HCT116 (cell line): ENCODE data around the gene ANGPTL8. TPM values are rescaled to one million over a fixed set of nuclear protein-coding genes. Genes with fewer than 3 reads are reported as not detected.

ENCODE experiments used
- ATAC-seq: fragments of 200-7000 bp; cut with Tn5 transposase; 2 replicates; pipeline ENCODE4 v1.9.1; 2020; ENCODE audit warnings: mild to moderate bottlenecking, moderate library complexity
- BruUV-seq: library from RNA; stranded (reverse); fragments of 400-500 nt; replicated peaks from 2 replicates; lab custom pipeline; 2021; lab: Mats Ljungman, UMichigan
- CTCF ChIA-PET: fragments of 300-600 bp; sonication (Branson Sonifier 250); formaldehyde crosslinking; loops from one replicate; lab custom pipeline; 2021; ENCODE audit warnings: antibody characterized with exemption; lab: Charles Lee
- POLR2A ChIA-PET: fragments of 300-600, 350-600 bp; sonication (Branson Sonifier 250); formaldehyde crosslinking; loops from one replicate; lab custom pipeline; 2021; ENCODE audit warnings: antibody characterized with exemption; lab: Charles Lee
- RAD21 ChIA-PET, 2 experiments: fragments of 300-600 bp; sonication (Branson Sonifier 250); formaldehyde crosslinking; loops; one replicate each; lab custom pipeline; 2023; ENCODE audit warnings: low total read pairs in 2 of 2; ENCODE audit not compliant: uncharacterized antibody in 2 of 2, unreplicated experiment in 2 of 2, low non-redundant PET in 1 of 2; lab: Charles Lee
- DNase-seq: peaks from one replicate; pipeline ENCODE4 v3.0.0-alpha.2; 2010; ENCODE audit warnings: low read depth, low spot score
- H2AFZ ChIP-seq: fragments of 200-600 bp; shearing (Covaris generic), sonication (generic); 2 replicates; pipeline ENCODE4 v1.6.1; 2017; ENCODE audit warnings: low read depth, mixed run types, mixed read lengths, antibody characterized with exemption, low read length; ENCODE audit not compliant: poor library complexity, severe bottlenecking
- H3K27ac ChIP-seq: 2 replicates; pipeline ENCODE4 v1.5.1; 2012; ENCODE audit warnings: low read depth, low read length
- H3K27me3 ChIP-seq: fragments of 200-600 bp; sonication (generic); 2 replicates; pipeline ENCODE4 v1.6.1; 2016; ENCODE audit warnings: mixed run types, low read length, mixed read lengths; ENCODE audit not compliant: insufficient read depth
- H3K36me3 ChIP-seq, 2 experiments: fragments of 200-500 bp in 1 of 2; fragments of 200-600 bp in 1 of 2; sonication (Bioruptor generic) in 1 of 2; sonication (generic) in 1 of 2; 2 replicates each; pipeline versions ENCODE4 v1.5.1 to v1.6.1; 2014 to 2016; ENCODE audit warnings: low read length in 2 of 2, inconsistent platforms in 1 of 2, mixed read lengths in 1 of 2, mixed run types in 1 of 2; ENCODE audit not compliant: insufficient read depth in 2 of 2, control insufficient read depth in 1 of 2
- H3K4me1 ChIP-seq, 2 experiments: fragments of 200-600 bp in 1 of 2; sonication (generic) in 1 of 2; 2 replicates each; pipeline versions ENCODE4 v1.5.1 to v1.6.1; 2012 to 2017; ENCODE audit warnings: low read length in 2 of 2, inconsistent platforms in 1 of 2, mild to moderate bottlenecking in 1 of 2, mixed read lengths in 1 of 2, mixed run types in 1 of 2, moderate library complexity in 1 of 2; ENCODE audit not compliant: insufficient read depth in 2 of 2, control insufficient read depth in 1 of 2
- H3K4me2 ChIP-seq: fragments of 200-600 bp; sonication (generic); 2 replicates; pipeline ENCODE4 v1.6.1; 2017; ENCODE audit warnings: mixed run types, low read length, mixed read lengths
- H3K4me3 ChIP-seq, 2 experiments: fragments of 200-600 bp in 1 of 2; sonication (generic) in 1 of 2; replicated peaks in 1 of 2; 2 replicates each; pipeline ENCODE4 v1.5.1; 2011 to 2016; ENCODE audit warnings: low read length in 2 of 2, control low read depth in 1 of 2, low read depth in 1 of 2, mild to moderate bottlenecking in 1 of 2, mixed read lengths in 1 of 2, mixed run types in 1 of 2
- H3K79me2 ChIP-seq: fragments of 200-600 bp; sonication (generic); 2 replicates; pipeline ENCODE4 v1.6.1; 2017; ENCODE audit warnings: mild to moderate bottlenecking, mixed run types, low read length, moderate library complexity, mixed read lengths; ENCODE audit not compliant: insufficient read depth
- H3K9ac ChIP-seq: fragments of 200-600 bp; sonication (generic); 2 replicates; pipeline ENCODE4 v1.6.1; 2016; ENCODE audit warnings: low read length, mixed read lengths
- H3K9me2 ChIP-seq: fragments of 200-600 bp; sonication (generic), shearing (Covaris generic); 2 replicates; pipeline ENCODE4 v1.6.1; 2017; ENCODE audit warnings: mixed run types, mild to moderate bottlenecking, moderate library complexity; ENCODE audit not compliant: insufficient read depth
- H3K9me3 ChIP-seq, 2 experiments: fragments of 200-500 bp in 1 of 2; fragments of 200-600 bp in 1 of 2; sonication (Bioruptor generic) in 1 of 2; sonication (generic) in 1 of 2; 2 replicates each; pipeline ENCODE4 v1.6.1; 2014 to 2017; ENCODE audit warnings: low read length in 2 of 2, mixed read lengths in 2 of 2, inconsistent platforms in 1 of 2, low read depth in 1 of 2, mild to moderate bottlenecking in 1 of 2, mixed run types in 1 of 2, moderate library complexity in 1 of 2; ENCODE audit not compliant: control insufficient read depth in 1 of 2, insufficient read depth in 1 of 2
- H4K20me1 ChIP-seq: fragments of 200-600 bp; sonication (generic), shearing (Covaris generic); 2 replicates; pipeline ENCODE4 v1.6.1; 2017; ENCODE audit warnings: mixed run types, mild to moderate bottlenecking, moderate library complexity; ENCODE audit not compliant: insufficient read depth
- CBX3 ChIP-seq: IDR thresholded peaks from 2 replicates; pipeline ENCODE4 v1.6.1; 2012; ENCODE audit warnings: low read depth
- CEBPB ChIP-seq: IDR thresholded peaks from 2 replicates; pipeline ENCODE4 v1.6.1; 2012; ENCODE audit warnings: low read depth
- FOSL1 ChIP-seq: IDR thresholded peaks from 2 replicates; pipeline ENCODE4 v1.6.1; 2012; ENCODE audit warnings: low read depth
- JUND ChIP-seq: IDR thresholded peaks from 2 replicates; pipeline ENCODE4 v1.6.1; 2012
- POLR2A ChIP-seq: IDR thresholded peaks from 2 replicates; pipeline ENCODE4 v1.7.0; 2011; ENCODE audit warnings: borderline replicate concordance; ENCODE audit not compliant: insufficient read depth, insufficient read length; ENCODE audit errors: extremely low read depth
- POLR2AphosphoS5 ChIP-seq: IDR thresholded peaks from 2 replicates; pipeline ENCODE4 v1.6.1; 2011; ENCODE audit warnings: mild to moderate bottlenecking, low read depth, low read length, moderate library complexity
- SIN3A ChIP-seq: IDR thresholded peaks from 2 replicates; pipeline ENCODE4 v1.6.1; 2012; ENCODE audit warnings: low read depth
- SP1 ChIP-seq: IDR thresholded peaks from 2 replicates; pipeline ENCODE4 v1.6.1; 2012; ENCODE audit warnings: low read depth
- SRF ChIP-seq: IDR thresholded peaks from 2 replicates; pipeline ENCODE4 v1.6.1; 2012; ENCODE audit warnings: low read depth
- TCF7L2 ChIP-seq: IDR thresholded peaks from 2 replicates; pipeline ENCODE4 v1.7.0; 2011; ENCODE audit warnings: borderline replicate concordance, inconsistent platforms; ENCODE audit not compliant: insufficient read depth, insufficient read length; ENCODE audit errors: extremely low read depth
- ZFX ChIP-seq: fragments of 450-650 bp; IDR thresholded peaks from 2 replicates; pipeline ENCODE4 v1.6.1; 2017
- intact Hi-C: fragments of 100-400 bp; cut with micrococcal nuclease; formaldehyde crosslinking; loops from 2 replicates; pipeline ENCODE4 v1.10.0; 2022
- total RNA-seq: library from RNA; stranded (reverse); gene quantifications from one replicate; pipeline ENCODE4 v1.2.1, GENCODE V29; 2021; ENCODE audit not compliant: unreplicated experiment
- TF ChIP-seq, protein P1 (sequence below): IDR thresholded peaks from 2 replicates; pipeline ENCODE4 v1.6.1; 2012
- TF ChIP-seq, protein P2 (sequence below): IDR thresholded peaks from 2 replicates; pipeline ENCODE4 v1.6.1; 2012; ENCODE audit warnings: low read depth
- TF ChIP-seq, protein P3 (sequence below): IDR thresholded peaks from 2 replicates; pipeline ENCODE4 v1.6.1; 2012

The ANGPTL8 gene
- total RNA-seq, 1 experiment from 2014 or later, result not detected

DNA sequence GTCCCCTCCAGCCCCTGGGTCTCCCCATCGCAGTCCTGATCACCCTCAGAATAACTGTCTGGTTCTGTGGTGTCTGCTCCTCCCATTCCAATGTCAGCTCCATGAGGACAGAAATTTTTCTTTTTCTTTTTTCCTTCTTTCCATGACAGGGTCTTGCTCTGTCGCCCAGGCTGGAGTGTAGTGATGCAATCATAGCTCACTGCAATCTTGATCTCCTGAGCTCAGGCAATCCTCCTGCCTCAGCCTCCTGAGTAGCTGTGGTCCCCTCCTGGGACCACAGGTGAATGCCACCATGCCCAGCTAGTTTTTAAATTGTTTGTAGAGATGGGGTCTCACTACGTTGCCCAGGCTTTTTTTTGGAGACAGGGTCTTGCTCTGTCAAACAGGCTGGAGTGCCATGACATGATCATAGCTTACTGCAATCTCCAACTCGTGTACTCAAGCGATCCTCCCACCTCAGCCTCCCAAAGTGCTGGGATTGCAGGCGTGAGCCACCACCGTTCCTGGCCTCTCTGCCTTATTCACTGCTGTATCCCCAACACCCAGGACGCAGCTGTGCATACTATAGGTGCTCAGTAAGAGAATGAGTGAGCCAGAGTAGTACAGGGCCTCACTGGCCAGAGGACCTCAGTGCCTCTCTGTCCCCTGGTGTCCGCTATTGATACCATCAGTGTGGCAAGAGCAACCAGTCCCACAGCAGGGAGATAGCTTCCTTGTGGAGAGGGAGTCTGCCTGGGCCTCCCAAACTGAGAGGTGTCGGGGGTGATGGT, 28.1 kb downstream of the ANGPTL8 start:
- no peaks in the 10 kb centered on the region for H3K79me2 ChIP-seq
- H3K27me3 ChIP-seq, result no peaks in the 10 kb centered on the region
- TF ChIP-seq CEBPB (no peak), POLR2A (no peak), SP1 (no peak), JUND (no peak), SIN3A (no peak), SRF (no peak), FOSL1 (no peak), TCF7L2 (no peak), POLR2AphosphoS5 (no peak), ZFX (no peak), CBX3 (no peak)
- TF ChIP-seq, protein P1, sequence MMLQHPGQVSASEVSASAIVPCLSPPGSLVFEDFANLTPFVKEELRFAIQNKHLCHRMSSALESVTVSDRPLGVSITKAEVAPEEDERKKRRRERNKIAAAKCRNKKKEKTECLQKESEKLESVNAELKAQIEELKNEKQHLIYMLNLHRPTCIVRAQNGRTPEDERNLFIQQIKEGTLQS, result no peak
- TF ChIP-seq, protein P2, sequence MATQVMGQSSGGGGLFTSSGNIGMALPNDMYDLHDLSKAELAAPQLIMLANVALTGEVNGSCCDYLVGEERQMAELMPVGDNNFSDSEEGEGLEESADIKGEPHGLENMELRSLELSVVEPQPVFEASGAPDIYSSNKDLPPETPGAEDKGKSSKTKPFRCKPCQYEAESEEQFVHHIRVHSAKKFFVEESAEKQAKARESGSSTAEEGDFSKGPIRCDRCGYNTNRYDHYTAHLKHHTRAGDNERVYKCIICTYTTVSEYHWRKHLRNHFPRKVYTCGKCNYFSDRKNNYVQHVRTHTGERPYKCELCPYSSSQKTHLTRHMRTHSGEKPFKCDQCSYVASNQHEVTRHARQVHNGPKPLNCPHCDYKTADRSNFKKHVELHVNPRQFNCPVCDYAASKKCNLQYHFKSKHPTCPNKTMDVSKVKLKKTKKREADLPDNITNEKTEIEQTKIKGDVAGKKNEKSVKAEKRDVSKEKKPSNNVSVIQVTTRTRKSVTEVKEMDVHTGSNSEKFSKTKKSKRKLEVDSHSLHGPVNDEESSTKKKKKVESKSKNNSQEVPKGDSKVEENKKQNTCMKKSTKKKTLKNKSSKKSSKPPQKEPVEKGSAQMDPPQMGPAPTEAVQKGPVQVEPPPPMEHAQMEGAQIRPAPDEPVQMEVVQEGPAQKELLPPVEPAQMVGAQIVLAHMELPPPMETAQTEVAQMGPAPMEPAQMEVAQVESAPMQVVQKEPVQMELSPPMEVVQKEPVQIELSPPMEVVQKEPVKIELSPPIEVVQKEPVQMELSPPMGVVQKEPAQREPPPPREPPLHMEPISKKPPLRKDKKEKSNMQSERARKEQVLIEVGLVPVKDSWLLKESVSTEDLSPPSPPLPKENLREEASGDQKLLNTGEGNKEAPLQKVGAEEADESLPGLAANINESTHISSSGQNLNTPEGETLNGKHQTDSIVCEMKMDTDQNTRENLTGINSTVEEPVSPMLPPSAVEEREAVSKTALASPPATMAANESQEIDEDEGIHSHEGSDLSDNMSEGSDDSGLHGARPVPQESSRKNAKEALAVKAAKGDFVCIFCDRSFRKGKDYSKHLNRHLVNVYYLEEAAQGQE, result no peak
- TF ChIP-seq, protein P3, sequence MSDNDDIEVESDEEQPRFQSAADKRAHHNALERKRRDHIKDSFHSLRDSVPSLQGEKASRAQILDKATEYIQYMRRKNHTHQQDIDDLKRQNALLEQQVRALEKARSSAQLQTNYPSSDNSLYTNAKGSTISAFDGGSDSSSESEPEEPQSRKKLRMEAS, result no peak
- ChIA-PET RAD21 (no interaction called here), CTCF (interaction anchor here (1.9 kb wide), 1 partner anchor 26 kb away, joined by 4 read pairs; no protein-coding TSS in a partner anchor), POLR2A (no interaction called here)
- H3K4me3 ChIP-seq, result no peak overlapping the region
- no peak for ATAC-seq
- H3K4me2 ChIP-seq, result no peak overlapping the region
- H3K9me3 ChIP-seq, result no peaks in the 10 kb centered on the region
- H3K9ac ChIP-seq, result no peak overlapping the region
- peaks cover 18 to 38% of the 10 kb centered on the region in 2 experiments for H3K4me1 ChIP-seq
- no peaks in the 10 kb centered on the region for H3K9me2 ChIP-seq
- no peaks in the 10 kb centered on the region for H4K20me1 ChIP-seq
- H2AFZ ChIP-seq, result no peak overlapping the region
- no peaks in the 10 kb centered on the region for H3K36me3 ChIP-seq
- intact Hi-C loops, result no loop called here
- no TSS peak for BruUV-seq
- no peak overlapping the region for H3K27ac ChIP-seq
- DNase-seq, result no peak
